Breast epithelium (tissue), 4 donors: Measurements from ENCODE around the gene PLCXD1. TPM values are rescaled to one million over a fixed set of nuclear protein-coding genes. Genes with fewer than 3 reads are reported as not detected.
A peak's percentile ranks its signal among the peaks of the same experiment; 100 is the strongest.
"Not testable (repeated sequence)": the region's sequence is repeated elsewhere in the genome, so short reads cannot be mapped to it uniquely, and the experiment has no call there.

Source experiments
- DNase-seq, 2 donors: peaks; one replicate each; pipeline ENCODE4 v3.0.0-alpha.2; 2019; ENCODE audit warnings: low spot score in 2 of 2
- H3K27ac ChIP-seq, 2 donors: fragments of 200-600 bp; sonication (generic) in 1 of 2; one replicate each; pipeline ENCODE4 v1.5.1; 2016 to 2019; ENCODE audit warnings: mild to moderate bottlenecking in 1 of 2
- H3K27me3 ChIP-seq, 2 donors: fragments of 200-600 bp; sonication (generic) in 1 of 2; one replicate each; pipeline versions ENCODE4 v1.5.1 to v1.6.0; 2017 to 2019; ENCODE audit warnings: control low read depth in 1 of 2, mild to moderate bottlenecking in 1 of 2
- H3K36me3 ChIP-seq: fragments of 200-600 bp; one replicate; pipeline ENCODE4 v1.5.1; 2019
- H3K4me1 ChIP-seq, 2 donors: fragments of 200-600 bp; sonication (generic); one replicate each; pipeline ENCODE4 v1.5.1; 2016 to 2019; ENCODE audit warnings: control low read depth in 1 of 2
- H3K4me3 ChIP-seq, 3 donors: fragments of 200-600 bp; sonication (generic); 1 replicate in 2 of 3; 2 replicates in 1 of 3; pipeline ENCODE4 v1.5.1; 2016 to 2019; ENCODE audit warnings: mild to moderate bottlenecking in 3 of 3, moderate library complexity in 2 of 3
- H3K9me3 ChIP-seq, 2 donors: fragments of 200-600 bp; sonication (generic) in 1 of 2; one replicate each; pipeline ENCODE4 v1.5.1; 2016 to 2019; ENCODE audit warnings: control low read depth in 1 of 2
- CTCF ChIP-seq, 3 donors: fragments of 450-650 bp; IDR thresholded peaks; one replicate each; pipeline ENCODE4 v1.5.1; 2016 to 2017; ENCODE audit warnings: antibody characterized with exemption in 3 of 3, mild to moderate bottlenecking in 3 of 3, moderate library complexity in 3 of 3
- POLR2A ChIP-seq: fragments of 450-650 bp; IDR thresholded peaks from one replicate; pipeline ENCODE4 v1.6.1; 2016; ENCODE audit warnings: antibody characterized with exemption, mild to moderate bottlenecking, moderate library complexity
- POLR2AphosphoS5 ChIP-seq, 3 donors: sonication (generic); formaldehyde crosslinking; IDR thresholded peaks; one replicate each; pipeline ENCODE4 v1.6.1; 2017; ENCODE audit warnings: antibody characterized with exemption in 3 of 3
- intact Hi-C: fragments of 100-400 bp; cut with DNase I; formaldehyde crosslinking; loops from one replicate; pipeline ENCODE4 v1.15.1; 2023; ENCODE audit warnings: low total_unique reads
- total RNA-seq, 3 donors: library from RNA; depleted of rRNA; stranded (reverse); fragments of >200 nt; gene quantifications; one replicate each; pipeline ENCODE4 v1.1.0, GENCODE V29; 2016

Gene PLCXD1
- total RNA-seq, 3 donors from 2014 or later: 10.5 to 15.5 (median 12.3) TPM

DNA sequence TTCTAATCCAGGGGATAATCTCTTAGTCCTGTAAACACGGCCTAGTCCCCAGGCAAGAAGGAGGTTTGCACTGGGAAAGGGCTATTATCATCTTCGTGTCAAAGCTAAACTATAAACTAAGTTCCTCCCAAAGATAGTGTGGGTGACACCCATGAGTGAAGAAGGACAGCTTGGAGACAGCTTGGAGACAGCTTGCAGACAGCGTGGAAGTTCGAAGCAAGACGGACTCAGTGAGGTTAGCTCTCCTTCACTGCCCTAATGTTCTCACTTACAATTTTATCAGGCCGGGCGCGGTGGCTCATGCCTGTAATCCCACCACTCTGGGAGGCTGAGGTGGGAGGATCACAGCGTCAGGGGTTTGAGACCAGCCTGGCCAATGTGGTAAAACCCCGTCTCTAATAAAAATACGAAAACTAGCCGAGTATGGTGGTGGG lies 19.2 kb upstream of the PLCXD1 start:
- peaks cover 0 to 16% of the 10 kb centered on the region in 2 donors for H3K27me3 ChIP-seq
- no peaks in the 10 kb centered on the region for H3K4me1 ChIP-seq
- H3K36me3 ChIP-seq: no peaks in the 10 kb centered on the region
- no peaks in the 10 kb centered on the region for H3K9me3 ChIP-seq
- no peak overlapping the region for H3K27ac ChIP-seq
- H3K4me3 ChIP-seq: no peak overlapping the region
- no peak for DNase-seq
- TF ChIP-seq POLR2AphosphoS5 (IDR thresholded peaks at IDR 0.05) (no peak), POLR2A (no peak), CTCF (IDR thresholded peaks at IDR 0.05) (no peak)
- intact Hi-C loops: no loop called here

- TF ChIP-seq POLR2A (no peak), CTCF (IDR thresholded peaks at IDR 0.05) (no peak), POLR2AphosphoS5 (IDR thresholded peaks at IDR 0.05) (no peak)
- Histone ChIP-seq H3K36me3 (no peaks in the 10 kb centered on the region), H3K9me3 (no peaks in the 10 kb centered on the region), H3K4me3 (no peak overlapping the region), H3K4me1 (no peaks in the 10 kb centered on the region), H3K27me3 (peaks cover 0 to 16% of the 10 kb centered on the region in 2 donors), H3K27ac (no peak overlapping the region)
- intact Hi-C loops: no loop called here
- DNase-seq: peak in 1 of 2 donors; percentile 7
These were observed 18.7 kb upstream of the PLCXD1 start for GRCh38 chrX:262381-262909.

DNA sequence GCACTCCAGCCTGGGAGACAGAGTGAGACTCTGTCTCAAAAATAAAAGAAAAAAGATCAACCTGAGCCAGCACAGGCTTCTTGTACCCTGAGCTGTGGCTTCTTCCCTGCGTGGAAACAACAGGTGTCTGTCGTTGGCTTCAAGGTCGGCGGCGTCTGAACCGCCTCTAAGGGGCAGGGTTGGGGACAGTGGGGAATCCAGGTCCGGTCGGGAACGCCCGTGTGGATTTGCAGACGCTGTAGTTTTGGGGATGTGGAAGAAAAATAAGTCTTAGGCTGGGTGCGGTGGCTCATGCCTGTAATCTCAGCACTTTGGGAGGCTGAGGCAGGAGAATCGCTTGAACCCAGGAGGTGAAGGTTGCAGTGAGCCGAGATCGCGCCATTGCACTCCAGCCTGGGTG lies 17.2 kb upstream of the PLCXD1 start:
- peak in 1 of 2 donors; percentile 6 for DNase-seq
- H3K4me3 ChIP-seq, H3K9me3 ChIP-seq, H3K27me3 ChIP-seq, intact Hi-C loops, H3K27ac ChIP-seq, H3K36me3 ChIP-seq, H3K4me1 ChIP-seq: not testable (repeated sequence)

DNA sequence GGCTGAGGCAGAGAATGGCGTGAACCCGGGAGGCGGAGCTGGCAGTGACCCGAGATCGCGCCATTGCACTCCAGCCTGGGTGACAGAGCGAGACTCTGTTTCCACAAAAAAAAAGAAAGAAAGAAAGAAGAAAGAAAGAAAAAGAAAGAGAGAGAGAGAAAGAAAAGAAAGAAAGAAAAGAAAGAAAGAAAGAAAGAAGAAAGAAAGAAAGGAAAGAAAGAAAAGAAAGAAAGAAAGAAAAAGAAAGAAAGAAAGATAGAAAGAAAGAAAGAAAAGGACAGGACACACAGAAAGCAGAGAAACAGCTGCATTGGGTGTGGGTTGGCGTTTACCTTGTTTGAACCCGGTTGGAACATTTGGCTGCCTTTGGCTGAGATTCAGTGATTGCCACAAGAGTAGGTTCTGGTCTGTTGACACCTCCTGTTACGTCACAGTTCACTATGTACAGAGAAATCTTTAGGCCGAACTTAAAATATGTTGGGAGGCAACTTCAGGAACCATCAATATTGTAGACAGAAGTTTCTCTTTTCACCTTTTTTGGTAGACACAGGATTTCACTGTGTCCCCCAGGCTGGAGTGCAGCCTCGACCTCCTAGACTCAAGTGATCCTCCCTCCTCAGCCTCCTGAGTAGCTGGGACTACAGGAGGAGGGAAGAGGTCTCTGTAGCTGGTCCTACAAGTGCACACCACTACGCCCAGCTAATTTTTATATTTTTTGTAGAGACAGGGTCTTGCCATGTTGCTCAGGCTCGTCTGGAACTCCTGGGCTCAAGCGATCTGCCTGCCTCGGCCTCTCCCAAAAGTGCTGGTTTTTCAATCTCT lies 16.3 kb upstream of the PLCXD1 start:
- TF ChIP-seq POLR2A: no peak
- TF ChIP-seq POLR2AphosphoS5 (IDR thresholded peaks at IDR 0.05): no peak
- TF ChIP-seq CTCF (IDR thresholded peaks at IDR 0.05): no peak
- no peak overlapping the region for H3K27ac ChIP-seq
- H3K36me3 ChIP-seq: no peaks in the 10 kb centered on the region
- H3K4me1 ChIP-seq: no peaks in the 10 kb centered on the region
- intact Hi-C loops: no loop called here
- DNase-seq: peak in 1 of 2 donors; percentile 15
- peaks cover 0 to 4% of the 10 kb centered on the region in 2 donors for H3K27me3 ChIP-seq
- H3K4me3 ChIP-seq: no peak overlapping the region
- no peaks in the 10 kb centered on the region for H3K9me3 ChIP-seq

DNA sequence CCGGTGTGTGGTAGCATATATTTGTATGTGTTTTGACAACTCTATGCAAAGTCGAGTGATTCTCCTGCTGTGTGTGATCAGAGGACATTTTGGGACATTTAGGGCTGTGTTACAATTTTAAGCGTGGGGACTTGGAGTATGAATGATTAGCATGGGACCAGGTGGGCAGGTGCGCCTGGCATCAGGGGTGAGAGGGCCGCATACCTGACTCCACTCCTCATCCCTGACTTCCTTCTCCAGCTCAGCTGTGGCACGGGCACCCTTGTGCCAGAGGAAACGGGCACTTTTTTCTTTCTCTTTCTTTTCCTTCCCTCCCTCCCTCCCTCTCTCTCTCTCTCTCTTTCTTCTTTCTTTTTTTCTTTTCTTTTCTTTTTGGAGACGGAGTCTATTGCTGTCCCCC lies 15.7 kb upstream of the PLCXD1 start:
- H3K4me3 ChIP-seq: no peak overlapping the region
- H3K9me3 ChIP-seq: no peaks in the 10 kb centered on the region
- peaks cover 0 to 4% of the 10 kb centered on the region in 2 donors for H3K27me3 ChIP-seq
- H3K36me3 ChIP-seq: no peaks in the 10 kb centered on the region
- no peaks in the 10 kb centered on the region for H3K4me1 ChIP-seq
- intact Hi-C loops: no loop called here
- H3K27ac ChIP-seq: no peak overlapping the region
- TF ChIP-seq CTCF (IDR thresholded peaks at IDR 0.05): no peak
- TF ChIP-seq POLR2AphosphoS5 (IDR thresholded peaks at IDR 0.05): no peak
- no peak for TF ChIP-seq POLR2A
- DNase-seq: no peak
